ENCODE results near the gene FAM171A2.

GRCh38 chr17:44390250-44390870 lies 26.7 kb upstream of the FAM171A2 start:
- TF ChIP-seq MYC (IDR thresholded peaks at IDR 0.05; ENCODE audit: low read depth, low read length): no peak
- TF ChIP-seq POLR2A (IDR thresholded peaks at IDR 0.05; ENCODE audit: extremely low read depth, insufficient read length): no peak
- no peak for TF ChIP-seq CTCF (IDR thresholded peaks at IDR 0.05; ENCODE audit: low read depth, low read length)

Measured in NB4 (cell line).